Fibroblast of lung (primary cell): ENCODE results near the gene SULT6B1.

Source experiments
- CTCF ChIP-seq, 2 donors: IDR thresholded peaks in 1 of 2; conservative IDR thresholded peaks in 1 of 2; 1 replicate in 1 of 2; 2 replicates in 1 of 2; pipeline ENCODE4 v1.5.1; 2011 to 2012; ENCODE audit warnings: low read length in 2 of 2, control low read depth in 1 of 2, inconsistent platforms in 1 of 2, low read depth in 1 of 2, mild to moderate bottlenecking in 1 of 2
- EZH2 ChIP-seq: IDR thresholded peaks from 2 replicates; pipeline ENCODE4 v1.5.1; 2012; ENCODE audit warnings: low read length, control low read depth, mild to moderate bottlenecking; ENCODE audit errors: missing control alignments

GRCh38 chr2:37231241-37232130, 43.0 kb upstream of the SULT6B1 start, which contains the start of the genes CEBPZ and NDUFAF7:
- TF ChIP-seq CTCF (conservative IDR thresholded peaks at IDR 0.05 in 1 of 2, IDR thresholded peaks at IDR 0.05 in 1 of 2; ENCODE audit: low read depth in 1 of 2, low read length in 2 of 2) = no peak
- no peak for TF ChIP-seq EZH2
